ENCODE data around the gene ARHGAP15. TPM values are rescaled to one million over a fixed set of nuclear protein-coding genes. Genes with fewer than 3 reads are reported as not detected.

ARHGAP15 gene
- total RNA-seq, 1 donor from 2014 or later = not detected

DNA sequence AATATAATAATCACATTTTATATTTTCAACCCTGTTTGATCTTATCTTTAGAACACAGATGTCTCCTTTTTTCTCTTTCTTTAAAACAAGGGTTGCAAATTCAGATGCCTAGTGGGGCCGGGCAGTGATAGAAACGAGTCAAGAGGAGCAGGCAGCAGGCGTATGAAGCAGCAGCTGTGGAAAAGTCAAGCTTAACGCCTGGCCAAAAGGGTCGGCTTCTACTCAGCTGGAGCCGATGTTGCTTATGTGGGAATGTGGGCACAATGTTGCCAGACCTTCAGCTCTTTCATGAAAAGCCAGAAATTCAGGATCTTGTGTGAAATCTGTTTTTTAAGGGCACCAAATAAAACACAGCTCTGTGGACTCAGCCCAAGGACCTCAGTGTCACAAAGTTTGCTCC, 642.7 kb downstream of the ARHGAP15 start:
- no peak overlapping the region for H3K4me3 Mint-ChIP-seq (ENCODE audit: unreplicated experiment)
- H3K36me3 Mint-ChIP-seq (ENCODE audit: unreplicated experiment) = no peaks in the 10 kb centered on the region
- no peaks in the 10 kb centered on the region for H3K9me3 Mint-ChIP-seq (ENCODE audit: unreplicated experiment)
- no peak overlapping the region for H3K27ac Mint-ChIP-seq (ENCODE audit: unreplicated experiment)
- no peaks in the 10 kb centered on the region for H3K4me1 Mint-ChIP-seq (ENCODE audit: unreplicated experiment)
- TF ChIP-seq, protein P1, sequence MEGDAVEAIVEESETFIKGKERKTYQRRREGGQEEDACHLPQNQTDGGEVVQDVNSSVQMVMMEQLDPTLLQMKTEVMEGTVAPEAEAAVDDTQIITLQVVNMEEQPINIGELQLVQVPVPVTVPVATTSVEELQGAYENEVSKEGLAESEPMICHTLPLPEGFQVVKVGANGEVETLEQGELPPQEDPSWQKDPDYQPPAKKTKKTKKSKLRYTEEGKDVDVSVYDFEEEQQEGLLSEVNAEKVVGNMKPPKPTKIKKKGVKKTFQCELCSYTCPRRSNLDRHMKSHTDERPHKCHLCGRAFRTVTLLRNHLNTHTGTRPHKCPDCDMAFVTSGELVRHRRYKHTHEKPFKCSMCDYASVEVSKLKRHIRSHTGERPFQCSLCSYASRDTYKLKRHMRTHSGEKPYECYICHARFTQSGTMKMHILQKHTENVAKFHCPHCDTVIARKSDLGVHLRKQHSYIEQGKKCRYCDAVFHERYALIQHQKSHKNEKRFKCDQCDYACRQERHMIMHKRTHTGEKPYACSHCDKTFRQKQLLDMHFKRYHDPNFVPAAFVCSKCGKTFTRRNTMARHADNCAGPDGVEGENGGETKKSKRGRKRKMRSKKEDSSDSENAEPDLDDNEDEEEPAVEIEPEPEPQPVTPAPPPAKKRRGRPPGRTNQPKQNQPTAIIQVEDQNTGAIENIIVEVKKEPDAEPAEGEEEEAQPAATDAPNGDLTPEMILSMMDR (IDR thresholded peaks at IDR 0.05) = no peak
- DNase-seq (ENCODE audit: extremely low spot score, unreplicated experiment) = no peak
- no peaks in the 10 kb centered on the region for H3K27me3 Mint-ChIP-seq (ENCODE audit: unreplicated experiment)

DNA sequence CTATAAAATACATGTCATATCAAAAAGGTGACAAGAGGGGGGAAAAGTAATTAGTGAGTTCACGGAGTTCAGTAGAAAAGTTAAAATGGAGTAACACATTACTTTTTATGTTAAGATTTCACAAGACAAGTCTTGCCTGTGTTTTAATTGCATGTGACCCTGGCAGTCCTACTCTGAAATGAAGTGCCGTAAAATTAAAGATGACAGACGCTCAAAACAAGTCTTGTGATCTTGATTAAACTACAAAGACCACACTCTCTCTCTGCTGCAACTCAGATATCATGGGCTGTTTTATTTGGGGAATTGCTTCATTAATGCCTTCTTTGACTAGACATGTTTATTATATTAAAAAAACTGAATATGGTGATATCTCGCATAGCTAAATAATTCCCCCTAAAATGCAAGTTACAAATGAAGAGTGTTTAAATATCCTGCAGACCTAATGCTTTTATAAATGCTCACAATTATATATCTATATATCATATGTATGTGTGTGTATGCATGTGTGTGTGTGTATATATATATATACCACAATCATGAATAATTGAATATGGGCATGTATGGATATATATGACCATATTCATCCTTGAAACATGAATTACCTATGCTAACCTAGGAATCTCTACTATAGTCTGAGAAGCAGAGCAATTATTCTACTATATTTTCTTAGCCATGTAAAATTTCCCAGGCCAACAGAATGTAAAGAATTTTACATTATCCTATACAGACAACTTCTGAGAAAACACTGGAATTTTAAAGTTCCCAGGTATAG, 647.5 kb downstream of the ARHGAP15 start:
- H3K9me3 Mint-ChIP-seq (ENCODE audit: unreplicated experiment) = no peaks in the 10 kb centered on the region
- no peaks in the 10 kb centered on the region for H3K27me3 Mint-ChIP-seq (ENCODE audit: unreplicated experiment)
- H3K4me3 Mint-ChIP-seq (ENCODE audit: unreplicated experiment) = no peak overlapping the region
- TF ChIP-seq, protein P1 (IDR thresholded peaks at IDR 0.05) = no peak
- no peak overlapping the region for H3K27ac Mint-ChIP-seq (ENCODE audit: unreplicated experiment)
- no peaks in the 10 kb centered on the region for H3K4me1 Mint-ChIP-seq (ENCODE audit: unreplicated experiment)
- H3K36me3 Mint-ChIP-seq (ENCODE audit: unreplicated experiment) = no peaks in the 10 kb centered on the region
- DNase-seq (ENCODE audit: extremely low spot score, unreplicated experiment) = no peak

DNA sequence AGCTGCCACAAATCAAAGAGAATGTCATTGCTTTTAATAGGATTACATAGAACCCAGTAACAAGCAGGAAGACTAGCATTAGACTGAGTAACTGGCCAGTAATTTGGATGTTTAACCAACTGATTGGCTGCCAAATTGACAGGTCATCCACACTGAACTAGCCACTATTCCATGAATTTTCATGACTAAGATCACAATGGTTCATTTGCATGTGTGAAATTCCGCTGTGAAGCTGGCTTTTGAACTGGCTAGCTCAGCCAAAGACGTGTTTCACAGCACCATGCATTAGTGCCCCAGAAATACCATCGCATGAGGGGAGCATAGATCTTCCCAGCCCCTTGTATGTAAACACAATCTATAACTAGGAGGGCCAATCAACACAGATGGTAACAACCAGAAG, 649.8 kb downstream of the ARHGAP15 start:
- H3K4me3 Mint-ChIP-seq (ENCODE audit: unreplicated experiment) = no peak overlapping the region

DNA sequence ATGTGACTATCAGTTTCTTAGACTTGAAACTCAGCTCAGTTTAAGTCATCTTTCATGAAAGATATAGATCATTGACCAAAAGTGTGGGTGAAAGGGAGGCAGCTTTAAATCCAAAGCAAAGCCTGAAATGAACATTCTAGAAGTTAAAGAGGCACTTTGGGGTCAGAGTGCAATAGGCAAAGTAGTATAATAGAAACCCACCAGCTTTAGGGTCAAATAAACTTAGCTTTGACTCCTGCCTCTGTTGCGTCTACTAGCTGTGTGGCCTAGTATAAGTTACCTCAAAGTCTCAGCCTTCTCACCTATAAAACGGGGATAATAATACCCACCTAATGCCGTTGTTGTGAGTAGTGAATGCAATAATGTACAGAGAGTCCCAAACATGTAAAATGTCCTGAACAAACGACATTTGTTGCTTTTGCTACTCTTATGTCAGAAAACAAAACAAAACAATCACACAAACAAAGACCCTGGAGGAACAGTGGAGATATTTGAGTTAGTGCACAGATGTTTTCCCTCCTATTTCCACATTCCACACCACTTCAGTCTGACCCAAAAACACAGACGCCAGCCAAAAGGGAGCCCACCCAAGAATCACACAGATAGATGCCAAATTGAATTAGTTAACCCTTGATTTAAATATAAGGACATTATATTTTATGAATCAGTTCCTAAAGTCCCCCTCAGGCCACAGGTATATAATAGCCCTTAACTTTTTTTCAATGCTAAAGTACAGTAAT, 657.0 kb downstream of the ARHGAP15 start:
- Mint-ChIP-seq H3K9me3 (ENCODE audit: unreplicated experiment) (no peaks in the 10 kb centered on the region), H3K36me3 (ENCODE audit: unreplicated experiment) (no peaks in the 10 kb centered on the region), H3K27ac (ENCODE audit: unreplicated experiment) (no peak overlapping the region), H3K4me3 (ENCODE audit: unreplicated experiment) (no peak overlapping the region), H3K4me1 (ENCODE audit: unreplicated experiment) (no peaks in the 10 kb centered on the region), H3K27me3 (ENCODE audit: unreplicated experiment) (no peaks in the 10 kb centered on the region)
- TF ChIP-seq, protein P1 (IDR thresholded peaks at IDR 0.05) = no peak
- DNase-seq (ENCODE audit: extremely low spot score, unreplicated experiment) = no peak

More for the DNA sequence above, 649.8 kb downstream of the ARHGAP15 start:
- Mint-ChIP-seq H3K9me3 (ENCODE audit: unreplicated experiment) (no peaks in the 10 kb centered on the region), H3K36me3 (ENCODE audit: unreplicated experiment) (no peaks in the 10 kb centered on the region), H3K4me1 (ENCODE audit: unreplicated experiment) (no peaks in the 10 kb centered on the region), H3K27me3 (ENCODE audit: unreplicated experiment) (no peaks in the 10 kb centered on the region), H3K27ac (ENCODE audit: unreplicated experiment) (no peak overlapping the region)
- TF ChIP-seq, protein P1 (IDR thresholded peaks at IDR 0.05) = no peak
- DNase-seq (ENCODE audit: extremely low spot score, unreplicated experiment) = no peak

DNA sequence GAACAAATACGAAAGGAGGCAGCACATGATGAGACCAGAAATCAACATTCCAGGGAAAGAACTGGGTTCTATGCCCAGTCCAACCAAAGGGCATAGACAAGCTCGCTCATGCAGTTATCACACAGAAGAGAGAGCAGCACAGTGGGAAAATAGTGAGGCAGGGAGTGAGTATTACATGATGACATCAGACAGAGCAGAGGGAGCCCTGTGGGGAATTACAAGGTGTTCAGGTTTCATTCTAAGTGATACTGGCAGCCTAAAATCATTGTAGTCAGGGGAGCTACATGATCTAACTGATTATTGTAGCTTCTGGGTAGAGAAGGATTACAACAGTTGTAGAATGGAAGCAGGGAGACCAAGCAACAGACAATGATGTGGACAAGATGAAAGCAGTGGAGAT, 658.5 kb downstream of the ARHGAP15 start:
- H3K4me1 Mint-ChIP-seq (ENCODE audit: unreplicated experiment) = no peaks in the 10 kb centered on the region
- H3K27ac Mint-ChIP-seq (ENCODE audit: unreplicated experiment) = no peak overlapping the region
- TF ChIP-seq, protein P1 (IDR thresholded peaks at IDR 0.05) = no peak
- H3K4me3 Mint-ChIP-seq (ENCODE audit: unreplicated experiment) = no peak overlapping the region
- no peaks in the 10 kb centered on the region for H3K36me3 Mint-ChIP-seq (ENCODE audit: unreplicated experiment)
- no peaks in the 10 kb centered on the region for H3K9me3 Mint-ChIP-seq (ENCODE audit: unreplicated experiment)
- DNase-seq (ENCODE audit: extremely low spot score, unreplicated experiment) = no peak
- no peaks in the 10 kb centered on the region for H3K27me3 Mint-ChIP-seq (ENCODE audit: unreplicated experiment)

All from osteocyte (in vitro differentiated cells).